GM18873 (cell line): ENCODE measurements around the gene PRCP.
A peak's percentile ranks its signal among the peaks of the same experiment; 100 is the strongest.
"Not testable (repeated sequence)": the region's sequence is repeated elsewhere in the genome, so short reads cannot be mapped to it uniquely, and the experiment has no call there.

Experiments
- ATAC-seq: cut with Tn5 transposase; IDR thresholded peaks from one replicate; pipeline ENCODE4 v1.9.1; 2021; ENCODE audit warnings: mild to moderate bottlenecking, moderate library complexity, moderate number of reproducible peaks; ENCODE audit not compliant: unreplicated experiment, low FRiP score

The PRCP gene

DNA sequence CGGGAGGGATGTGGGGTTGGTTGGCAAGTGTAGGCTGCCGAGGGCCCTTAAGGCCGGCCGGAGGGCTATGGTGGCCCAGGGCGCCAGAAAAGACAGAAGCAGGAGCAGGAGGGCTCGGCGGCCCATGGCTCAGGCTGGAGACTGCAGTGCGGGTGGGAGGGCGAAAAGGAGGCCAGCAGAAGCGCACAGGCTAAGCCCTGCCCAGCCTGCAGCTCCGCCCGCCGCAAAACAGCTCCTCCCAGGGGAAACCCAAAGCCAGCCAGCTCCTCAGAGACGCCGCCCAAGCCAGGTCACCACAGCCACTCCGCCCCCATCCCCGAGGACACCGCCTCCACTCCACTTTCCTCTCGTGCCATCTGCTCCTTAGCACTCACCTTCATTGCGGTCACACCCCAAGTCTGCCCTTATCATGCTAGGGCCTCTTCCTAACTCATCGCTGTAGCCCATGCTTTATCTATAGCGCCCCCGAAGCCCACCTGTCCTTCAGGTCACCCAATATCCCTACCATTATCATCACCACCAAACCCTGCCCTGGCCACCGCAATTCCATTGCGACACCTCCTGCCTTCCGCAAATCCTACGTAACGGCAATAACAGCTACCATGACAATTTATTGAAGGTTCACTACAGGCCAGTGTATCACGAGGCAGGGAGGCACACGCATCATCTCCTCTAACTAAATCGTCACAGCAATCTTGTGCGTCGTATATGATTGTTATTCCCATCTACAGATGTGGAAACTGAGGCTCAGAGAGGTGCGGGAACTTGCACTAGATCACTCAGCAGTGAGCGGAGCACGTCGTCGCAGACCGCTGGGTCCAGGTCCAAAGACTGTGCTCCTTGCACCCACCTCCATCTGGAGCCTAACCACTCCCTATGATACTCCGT, at the start of gene PRCP:
Gene PRCP (minus strand): TSS at position 154 of the 888 bp plus-strand sequence. CDS start 28 bp downstream, at position 126.
- peak; percentile 81 for ATAC-seq

DNA sequence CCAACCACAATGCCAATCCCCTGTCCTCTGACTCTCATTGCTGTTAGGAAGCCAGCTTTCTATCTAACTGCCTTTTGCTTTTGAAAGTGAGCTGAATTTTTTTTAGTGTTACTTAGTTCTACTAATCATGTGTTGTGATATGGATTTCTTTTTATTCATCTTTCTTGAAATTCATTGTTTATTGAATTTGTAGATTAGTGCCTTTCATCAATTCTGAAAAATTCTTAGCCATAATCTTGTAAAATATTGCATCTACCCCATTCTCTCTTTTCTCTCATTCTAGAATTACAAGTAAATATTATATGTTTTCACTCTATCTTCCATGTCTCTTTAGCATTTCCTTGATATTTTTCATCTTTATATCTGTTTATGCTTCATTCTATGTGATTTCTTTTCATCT, 49.1 kb upstream of the PRCP start:
- no peak for ATAC-seq

DNA sequence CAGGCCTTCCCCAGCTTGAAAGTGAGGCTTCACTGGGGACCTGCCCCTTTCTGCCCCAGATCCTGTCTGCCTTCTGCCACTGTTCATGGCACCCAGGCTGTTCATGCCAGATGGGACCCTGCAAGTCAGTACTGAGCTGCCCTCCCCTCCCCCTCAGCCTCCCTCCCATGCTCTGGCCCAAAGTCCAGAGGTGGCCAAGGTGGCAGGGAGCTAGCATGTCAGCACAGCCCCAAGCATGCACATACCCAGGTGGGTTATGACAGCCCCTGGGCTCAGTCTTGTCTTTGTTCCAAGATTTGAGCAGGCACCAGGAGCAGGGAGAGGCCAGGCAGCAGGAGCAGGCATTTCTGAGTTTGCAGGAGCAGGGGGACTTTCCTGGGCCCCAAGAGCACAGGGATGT, 45.5 kb upstream of the PRCP start:
- no peak for ATAC-seq

GRCh38 chr11:82945041-82945440, 44.8 kb upstream of the PRCP start:
- ATAC-seq, result not testable (repeated sequence)

DNA sequence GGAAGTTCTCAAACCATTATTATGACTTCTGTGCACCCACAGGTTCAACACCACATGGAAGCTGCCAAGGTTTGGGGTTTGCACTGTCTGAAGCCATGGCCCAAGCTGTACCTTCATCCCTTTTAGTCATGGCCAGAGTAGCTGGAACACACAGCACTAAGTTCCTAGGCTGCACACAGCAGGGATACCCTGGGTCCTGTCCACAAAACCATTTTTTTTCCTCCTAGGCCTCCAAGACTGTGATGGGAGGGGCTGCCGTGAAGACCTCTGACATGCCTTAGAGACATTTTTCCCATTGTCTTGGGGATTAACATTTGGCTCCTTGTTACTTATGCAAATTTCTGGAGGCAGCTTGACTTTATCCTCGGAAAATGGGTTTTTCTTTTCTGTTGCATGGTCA, 44.0 kb upstream of the PRCP start:
- ATAC-seq, result no peak

DNA sequence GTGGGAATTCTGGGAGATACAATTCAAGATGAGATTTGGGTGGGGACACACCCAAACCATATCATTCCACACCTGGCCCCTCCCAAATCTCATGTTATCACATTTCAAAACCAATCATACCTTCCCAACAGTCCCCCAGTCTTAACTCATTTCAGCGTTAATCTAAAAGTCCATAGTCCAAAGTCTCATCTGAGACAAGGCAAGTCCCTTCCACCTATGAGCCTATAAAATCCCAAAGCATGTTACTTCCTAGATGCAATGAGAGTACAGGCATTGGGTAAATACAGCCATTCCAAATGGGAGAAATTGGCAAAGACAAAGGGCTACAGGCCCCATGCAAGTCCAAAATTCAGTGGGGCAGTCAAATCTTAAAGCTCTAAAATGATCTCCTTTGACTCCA, 43.2 kb upstream of the PRCP start:
- ATAC-seq, result not testable (repeated sequence)

DNA sequence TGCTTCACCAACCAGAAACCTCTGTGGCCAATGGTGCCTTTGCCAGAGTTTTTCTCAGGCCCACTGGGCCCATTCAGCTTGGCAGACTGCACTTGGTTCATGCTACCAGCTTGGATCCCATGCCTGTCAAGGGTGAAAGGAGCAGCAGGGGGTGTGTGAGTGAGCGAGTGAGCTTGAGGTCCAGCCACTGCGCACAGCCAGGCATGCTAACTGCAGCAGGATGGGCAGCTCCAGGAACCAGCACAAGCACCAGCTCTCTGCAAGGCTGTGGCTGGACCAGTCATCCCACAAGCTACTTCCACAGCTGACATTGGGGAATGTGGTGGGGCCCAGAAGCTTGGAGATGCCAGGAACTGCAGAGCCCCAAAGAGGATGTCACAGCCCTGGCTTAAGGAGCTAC, 42.1 kb upstream of the PRCP start:
- no peak for ATAC-seq

DNA sequence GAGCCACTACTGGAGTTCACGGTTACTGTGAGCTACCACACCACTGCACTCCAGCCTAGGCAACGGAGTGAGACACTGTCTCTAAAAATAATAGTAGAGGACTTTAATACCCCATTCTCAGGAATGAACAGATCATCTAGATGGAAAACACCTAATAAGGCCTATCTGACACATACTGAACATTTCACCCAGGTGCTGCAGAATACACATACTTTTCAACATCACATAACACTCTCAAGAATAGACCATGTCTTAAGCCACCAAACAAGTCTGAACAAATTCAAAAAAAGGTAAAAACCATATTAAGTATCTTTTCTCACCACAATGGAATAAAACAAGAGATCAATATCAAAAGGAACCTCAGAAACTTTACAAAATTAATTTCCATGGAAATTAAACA, 39.2 kb upstream of the PRCP start:
- no peak for ATAC-seq

DNA sequence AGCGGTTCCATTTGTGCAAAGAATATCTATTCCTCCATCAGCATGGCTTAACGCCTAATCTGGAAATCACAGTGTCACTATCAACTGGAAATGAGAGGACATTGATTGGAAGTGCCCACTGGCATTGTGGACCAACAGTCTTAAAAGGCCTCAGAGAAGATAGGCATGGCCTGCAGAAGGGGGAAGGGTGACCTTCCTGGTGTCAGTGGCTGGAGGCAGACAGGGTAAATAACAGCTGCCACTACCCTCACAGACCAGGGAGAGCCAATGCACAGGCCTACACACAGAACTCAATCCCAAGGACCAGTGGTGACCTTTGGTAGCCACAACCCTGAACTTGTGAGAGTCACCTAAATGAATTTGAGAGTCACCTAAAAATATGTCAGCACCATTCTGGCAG, 37.3 kb upstream of the PRCP start:
- ATAC-seq, result no peak

DNA sequence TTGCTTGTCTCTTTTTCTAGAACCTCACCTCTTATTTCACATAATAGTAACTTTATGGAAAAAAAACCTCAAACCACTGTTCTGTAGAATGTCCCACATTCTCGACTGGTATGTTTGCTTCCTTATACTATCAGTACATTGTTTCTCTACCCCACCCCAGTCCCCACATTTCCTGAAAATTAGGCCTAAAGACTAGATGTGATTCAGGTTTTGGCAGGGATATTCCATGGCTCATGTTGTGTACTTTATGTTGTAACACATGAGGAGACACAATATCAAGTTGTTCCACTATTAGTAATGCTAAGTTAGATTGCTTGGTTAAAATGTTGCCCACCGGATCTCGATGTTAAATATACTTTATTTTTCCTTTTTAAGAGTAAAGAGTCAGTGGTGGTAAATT, 36.0 kb upstream of the PRCP start:
- no peak for ATAC-seq

DNA sequence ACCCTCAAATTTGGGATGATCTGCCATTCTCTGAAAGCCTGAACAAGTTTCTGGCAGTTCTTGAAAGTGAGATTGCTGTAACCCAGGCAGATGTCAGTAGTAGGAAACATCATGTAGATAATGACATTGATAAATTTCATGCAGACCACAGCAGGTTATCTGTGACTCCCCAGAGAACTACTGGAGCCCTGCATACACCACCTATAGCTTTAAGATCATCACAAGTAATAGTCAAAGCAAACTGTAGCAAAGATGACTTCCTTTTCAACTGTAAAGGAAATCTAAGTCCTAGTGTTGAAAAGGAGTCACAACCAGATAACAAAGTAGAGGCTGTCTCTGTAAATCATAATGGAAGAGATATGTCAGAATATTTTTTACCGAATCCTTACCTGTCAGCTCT, 32.3 kb upstream of the PRCP start:
- no peak for ATAC-seq

- no peak for ATAC-seq
Observed at GRCh38 chr11:82930734-82931133, 30.5 kb upstream of the PRCP start.

GRCh38 chr11:82930229-82930628, 30.0 kb upstream of the PRCP start:
- ATAC-seq, result no peak

DNA sequence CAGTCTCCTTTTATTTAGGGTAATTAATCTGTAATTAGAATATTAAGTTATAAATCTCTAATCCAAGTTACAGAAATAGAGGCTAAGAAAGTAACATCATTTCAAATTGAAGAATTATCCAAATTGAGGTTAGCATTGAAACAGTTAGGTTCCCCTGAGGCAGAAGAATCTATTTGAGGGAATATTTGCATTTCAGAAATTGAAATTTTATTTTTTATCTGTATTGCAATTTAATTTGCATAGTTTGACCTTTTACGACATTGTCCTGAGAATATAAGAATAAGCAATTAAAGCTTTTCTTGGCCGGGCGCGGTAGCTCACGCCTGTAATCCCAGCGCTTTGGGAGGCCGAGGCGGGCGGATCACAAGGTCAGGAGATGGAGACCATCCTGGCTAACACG, 28.9 kb upstream of the PRCP start:
- ATAC-seq, result no peak

GRCh38 chr11:82927264-82927880, 27.1 kb upstream of the PRCP start:
- no peak for ATAC-seq

DNA sequence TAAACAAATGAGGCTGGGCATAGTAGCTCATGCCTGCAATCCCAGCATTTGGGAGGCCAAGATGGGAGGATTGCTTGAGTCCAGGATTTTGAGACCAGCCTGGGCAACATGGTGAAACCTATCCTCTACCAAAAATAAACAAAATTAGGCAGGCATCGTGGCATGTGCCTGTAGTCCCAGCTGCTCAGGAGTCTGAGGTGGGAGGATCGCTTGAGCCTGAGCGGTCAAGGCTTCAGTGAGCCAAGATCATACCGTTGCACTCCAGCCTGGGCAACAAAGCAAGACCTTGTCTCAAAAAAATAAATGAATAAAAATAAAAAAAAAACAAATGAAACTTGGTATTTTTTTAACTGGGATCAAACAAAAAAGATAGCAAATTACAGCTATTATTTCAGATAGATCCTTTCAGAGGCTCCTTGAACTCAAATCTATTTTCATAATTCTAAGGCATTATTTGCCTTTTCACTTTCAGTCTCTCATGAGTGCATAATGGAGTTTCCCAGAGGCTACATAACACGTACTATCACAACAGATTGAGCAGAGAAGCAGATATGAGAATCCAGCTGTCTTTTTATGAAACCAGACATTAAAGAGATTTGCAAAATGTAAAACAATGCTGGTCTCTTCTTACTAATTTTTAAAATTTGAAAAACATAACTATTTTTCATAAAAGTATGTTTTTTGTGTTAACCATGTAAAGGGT, 24.4 kb upstream of the PRCP start:
- ATAC-seq, result no peak

- not testable (repeated sequence) for ATAC-seq
Observed at GRCh38 chr11:82922396-82923173, 22.4 kb upstream of the PRCP start.

- ATAC-seq, result not testable (repeated sequence)
Observed at GRCh38 chr11:82920227-82920626, 20.0 kb upstream of the PRCP start.

DNA sequence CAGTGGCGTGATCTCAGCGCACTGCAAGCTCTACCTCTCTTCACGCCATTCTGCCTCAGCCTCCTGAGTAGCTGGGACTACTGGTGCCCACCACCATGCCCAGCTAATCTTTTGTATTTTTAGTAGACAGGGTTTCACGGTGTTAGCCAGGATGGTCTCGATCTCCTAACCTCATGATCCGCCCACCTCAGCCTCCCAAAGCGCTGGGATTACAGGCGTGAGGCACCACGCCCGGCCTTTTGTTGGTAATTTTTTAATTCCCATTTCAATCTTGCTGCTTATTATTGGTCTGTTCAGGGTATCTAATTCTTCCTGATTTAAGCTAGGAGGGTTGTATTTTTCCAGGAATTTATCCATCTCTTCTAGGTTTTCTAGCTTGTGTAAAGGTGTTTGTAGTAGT, 19.6 kb upstream of the PRCP start:
- ATAC-seq, result not testable (repeated sequence)

DNA sequence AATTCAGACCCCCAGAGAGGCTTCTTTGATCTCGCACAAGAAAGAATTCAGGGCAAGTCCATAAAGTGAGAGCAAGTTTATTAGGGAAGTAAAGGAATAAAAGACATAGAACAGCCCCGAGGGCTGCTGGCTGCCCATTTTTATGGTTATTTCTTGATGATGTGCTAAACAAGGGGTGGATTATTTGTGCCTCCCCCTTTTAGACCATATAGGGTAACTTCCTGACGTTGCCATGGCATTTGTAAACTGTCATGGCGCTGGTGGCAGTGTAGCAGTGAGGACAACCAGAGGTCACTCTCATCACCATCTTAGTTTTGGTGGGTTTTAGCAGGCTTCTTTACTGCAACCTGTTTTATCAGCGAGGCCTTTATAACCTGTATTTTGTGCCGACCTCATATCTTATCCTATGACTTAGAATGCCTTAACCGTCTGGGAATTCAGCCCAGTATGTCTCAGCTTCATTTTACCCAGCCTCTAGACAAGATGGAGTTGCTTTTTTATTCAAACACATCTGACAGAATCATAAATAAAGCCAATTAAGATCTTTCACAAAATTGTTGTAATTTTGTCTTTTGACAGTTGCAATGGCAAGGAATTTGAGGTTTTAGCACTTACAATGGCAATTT, 8.9 kb upstream of the PRCP start:
- no peak for ATAC-seq
